ENCODE data around the gene PNO1.
A peak's percentile ranks its signal among the peaks of the same experiment; 100 is the strongest.

PNO1 gene

DNA sequence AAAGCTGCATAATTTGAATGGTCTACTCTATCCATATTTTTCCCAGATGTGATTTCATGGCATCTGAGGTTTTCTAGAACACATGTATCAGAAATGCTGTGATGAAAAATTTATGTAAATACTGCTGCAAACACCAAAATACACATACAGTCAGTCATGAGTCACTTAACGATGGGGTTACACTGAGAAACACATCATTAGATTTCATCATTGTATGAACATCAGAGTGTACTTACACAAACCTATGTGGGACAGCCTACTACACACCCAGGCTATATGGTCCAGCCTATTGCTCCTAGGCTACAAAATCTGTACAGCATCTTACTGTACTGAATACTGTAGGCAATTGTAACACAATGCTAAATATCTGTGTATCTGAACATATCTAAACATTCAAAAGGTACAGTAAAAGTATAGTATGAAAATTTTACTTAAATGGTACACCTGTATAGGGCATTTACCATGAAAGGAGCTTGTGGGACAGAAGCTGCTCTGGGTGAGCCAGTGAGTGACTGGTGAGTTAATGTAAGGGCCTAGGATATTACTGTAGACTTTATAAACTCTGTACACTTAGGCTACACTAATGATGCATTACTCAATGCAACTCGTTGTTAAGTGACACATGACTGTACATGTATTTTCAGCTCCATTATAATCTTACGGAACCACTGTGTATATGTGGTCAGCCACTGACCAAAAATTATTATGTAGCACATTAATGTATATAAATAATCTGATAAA, 33.5 kb downstream of the PNO1 start:
- H3K27ac ChIP-seq (ENCODE audit: low read depth, low read length), result no peak overlapping the region
- no peak overlapping the region for H3K4ac ChIP-seq (ENCODE audit: low read depth, low read length)
- H4K8ac ChIP-seq (ENCODE audit: low read depth, low read length), result no peak overlapping the region
- H3K79me2 ChIP-seq (ENCODE audit: control insufficient read depth, insufficient read depth, low read length, poor library complexity), result no peaks in the 10 kb centered on the region
- no peak overlapping the region for H4K91ac ChIP-seq (ENCODE audit: low read depth, low read length)
- no peak overlapping the region for H3K23ac ChIP-seq (ENCODE audit: low read length)
- no peaks in the 10 kb centered on the region for H3K9me3 ChIP-seq (ENCODE audit: insufficient read depth, low read depth, low read length)
- no peak overlapping the region for H2BK5ac ChIP-seq (ENCODE audit: low read depth, low read length, poor library complexity)
- H4K12ac ChIP-seq (ENCODE audit: low read depth, low read length), result no peak overlapping the region
- no peak overlapping the region for H3K9ac ChIP-seq (ENCODE audit: low read length)
- no CpG with 5 or more reads among the region's 3 CpGs for whole genome bisulfite sequencing (ENCODE audit: extremely low coverage, insufficient coverage, insufficient read length)
- H2AK5ac ChIP-seq (ENCODE audit: low read length), result no peak overlapping the region
- no peak overlapping the region for H2BK120ac ChIP-seq (ENCODE audit: insufficient read depth, low read length, poor library complexity)
- H3K14ac ChIP-seq (ENCODE audit: low read length), result no peak overlapping the region
- no peak overlapping the region for H3K4me2 ChIP-seq (ENCODE audit: low read length)
- no peaks in the 10 kb centered on the region for H3K79me1 ChIP-seq (ENCODE audit: low read length)
- H3K18ac ChIP-seq (ENCODE audit: low read length), result no peak overlapping the region
- H2AFZ ChIP-seq (ENCODE audit: insufficient read depth, low read length, poor library complexity), result no peak overlapping the region
- H3K36me3 ChIP-seq (ENCODE audit: control insufficient read depth in 1 of 2, insufficient read depth in 2 of 2, low read length in 2 of 2), result no peaks in the 10 kb centered on the region
- no peaks in the 10 kb centered on the region for H3K4me1 ChIP-seq (ENCODE audit: control insufficient read depth in 1 of 2, insufficient read depth in 2 of 2, low read length in 2 of 2)
- no peak overlapping the region for H2BK12ac ChIP-seq (ENCODE audit: low read length)
- H3K27me3 ChIP-seq (ENCODE audit: insufficient read depth, low read length), result no peaks in the 10 kb centered on the region
- no peak for DNase-seq
- no peak overlapping the region for H3K4me3 ChIP-seq (ENCODE audit: low read depth, low read length)

DNA sequence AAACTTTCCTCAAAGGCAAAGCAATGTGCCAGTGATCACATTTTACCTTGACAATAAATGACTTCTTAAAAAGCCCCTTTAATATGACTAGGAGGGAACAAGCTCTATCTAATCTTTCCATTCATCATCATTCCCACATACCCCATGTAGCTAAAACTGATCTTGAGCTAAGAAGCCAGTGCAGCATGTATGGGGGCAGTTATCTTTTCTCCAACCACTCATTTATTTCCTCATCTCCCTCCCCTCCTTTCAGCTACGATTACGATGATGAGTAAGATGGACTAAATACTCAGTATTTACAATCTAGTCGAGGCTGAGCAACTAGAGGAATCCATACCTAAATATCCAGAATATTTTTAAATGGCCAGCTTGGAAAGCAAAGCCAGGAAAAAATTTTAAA, 35.5 kb downstream of the PNO1 start:
- Histone ChIP-seq H3K4me2 (ENCODE audit: low read length) (no peak overlapping the region), H4K91ac (ENCODE audit: low read depth, low read length) (no peak overlapping the region), H3K9ac (ENCODE audit: low read length) (no peak overlapping the region), H2BK120ac (ENCODE audit: insufficient read depth, low read length, poor library complexity) (no peak overlapping the region), H3K4ac (ENCODE audit: low read depth, low read length) (peak overlapping the region; percentile 27), H3K36me3 (ENCODE audit: control insufficient read depth in 1 of 2, insufficient read depth in 2 of 2, low read length in 2 of 2) (no peaks in the 10 kb centered on the region), H3K79me1 (ENCODE audit: low read length) (no peaks in the 10 kb centered on the region), H4K12ac (ENCODE audit: low read depth, low read length) (no peak overlapping the region), H3K23ac (ENCODE audit: low read length) (no peak overlapping the region), H2AFZ (ENCODE audit: insufficient read depth, low read length, poor library complexity) (no peak overlapping the region), H3K9me3 (ENCODE audit: insufficient read depth, low read depth, low read length) (no peaks in the 10 kb centered on the region), H2BK12ac (ENCODE audit: low read length) (no peak overlapping the region), H3K4me3 (ENCODE audit: low read depth, low read length) (no peak overlapping the region), H4K8ac (ENCODE audit: low read depth, low read length) (no peak overlapping the region), H2BK5ac (ENCODE audit: low read depth, low read length, poor library complexity) (no peak overlapping the region), H3K18ac (ENCODE audit: low read length) (no peak overlapping the region), H3K27me3 (ENCODE audit: insufficient read depth, low read length) (no peaks in the 10 kb centered on the region), H3K79me2 (ENCODE audit: control insufficient read depth, insufficient read depth, low read length, poor library complexity) (no peaks in the 10 kb centered on the region), H2AK5ac (ENCODE audit: low read length) (no peak overlapping the region), H3K14ac (ENCODE audit: low read length) (no peak overlapping the region), H3K4me1 (ENCODE audit: control insufficient read depth in 1 of 2, insufficient read depth in 2 of 2, low read length in 2 of 2) (no peaks in the 10 kb centered on the region), H3K27ac (ENCODE audit: low read depth, low read length) (no peak overlapping the region)
- WGBS (ENCODE audit: extremely low coverage, insufficient coverage, insufficient read length), result no CpG with 5 or more reads among the region's 3 CpGs
- no peak for DNase-seq

DNA sequence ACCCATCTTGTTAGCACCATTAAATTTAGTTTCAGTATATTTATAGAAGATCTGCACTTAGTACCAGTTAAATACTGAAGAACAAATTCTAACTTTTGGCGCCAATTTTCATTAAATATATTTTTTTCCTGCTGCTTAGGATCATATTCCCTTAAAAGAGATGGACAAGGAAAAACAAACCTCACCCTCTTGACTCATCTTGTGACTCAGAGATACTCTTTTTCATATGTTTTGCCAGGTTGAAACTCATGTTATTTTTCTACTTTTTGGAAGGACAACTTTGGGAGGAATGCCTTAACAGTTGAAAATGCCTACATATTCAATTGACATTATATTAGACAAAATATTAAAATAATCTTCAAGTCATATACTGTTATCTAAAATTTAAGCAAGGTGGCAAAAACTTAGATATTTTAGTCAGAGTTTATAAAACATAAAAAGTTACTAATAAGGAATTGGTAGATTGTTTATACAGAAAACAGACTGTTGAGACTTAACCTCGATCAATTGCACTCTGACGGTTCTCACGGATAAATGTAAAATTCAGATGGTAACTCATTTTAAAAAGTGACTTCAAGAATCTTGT, 36.2 kb downstream of the PNO1 start:
- H4K12ac ChIP-seq (ENCODE audit: low read depth, low read length), result no peak overlapping the region
- no peaks in the 10 kb centered on the region for H3K9me3 ChIP-seq (ENCODE audit: insufficient read depth, low read depth, low read length)
- H3K27me3 ChIP-seq (ENCODE audit: insufficient read depth, low read length), result no peaks in the 10 kb centered on the region
- no peak overlapping the region for H3K27ac ChIP-seq (ENCODE audit: low read depth, low read length)
- H3K23ac ChIP-seq (ENCODE audit: low read length), result no peak overlapping the region
- H3K18ac ChIP-seq (ENCODE audit: low read length), result no peak overlapping the region
- DNase-seq, result no peak
- H2AK5ac ChIP-seq (ENCODE audit: low read length), result no peak overlapping the region
- no peak overlapping the region for H2BK5ac ChIP-seq (ENCODE audit: low read depth, low read length, poor library complexity)
- no CpG with 5 or more reads among the region's 4 CpGs for WGBS (ENCODE audit: extremely low coverage, insufficient coverage, insufficient read length)
- H3K4ac ChIP-seq (ENCODE audit: low read depth, low read length), result no peak overlapping the region
- no peak overlapping the region for H3K14ac ChIP-seq (ENCODE audit: low read length)
- no peak overlapping the region for H3K4me2 ChIP-seq (ENCODE audit: low read length)
- no peak overlapping the region for H2BK120ac ChIP-seq (ENCODE audit: insufficient read depth, low read length, poor library complexity)
- no peak overlapping the region for H3K4me3 ChIP-seq (ENCODE audit: low read depth, low read length)
- no peaks in the 10 kb centered on the region for H3K79me2 ChIP-seq (ENCODE audit: control insufficient read depth, insufficient read depth, low read length, poor library complexity)
- no peaks in the 10 kb centered on the region for H3K79me1 ChIP-seq (ENCODE audit: low read length)
- H2BK12ac ChIP-seq (ENCODE audit: low read length), result no peak overlapping the region
- no peak overlapping the region for H4K91ac ChIP-seq (ENCODE audit: low read depth, low read length)
- H4K8ac ChIP-seq (ENCODE audit: low read depth, low read length), result no peak overlapping the region
- H3K36me3 ChIP-seq (ENCODE audit: control insufficient read depth in 1 of 2, insufficient read depth in 2 of 2, low read length in 2 of 2), result no peaks in the 10 kb centered on the region
- H3K4me1 ChIP-seq (ENCODE audit: control insufficient read depth in 1 of 2, insufficient read depth in 2 of 2, low read length in 2 of 2), result no peaks in the 10 kb centered on the region
- no peak overlapping the region for H3K9ac ChIP-seq (ENCODE audit: low read length)
- H2AFZ ChIP-seq (ENCODE audit: insufficient read depth, low read length, poor library complexity), result no peak overlapping the region

DNA sequence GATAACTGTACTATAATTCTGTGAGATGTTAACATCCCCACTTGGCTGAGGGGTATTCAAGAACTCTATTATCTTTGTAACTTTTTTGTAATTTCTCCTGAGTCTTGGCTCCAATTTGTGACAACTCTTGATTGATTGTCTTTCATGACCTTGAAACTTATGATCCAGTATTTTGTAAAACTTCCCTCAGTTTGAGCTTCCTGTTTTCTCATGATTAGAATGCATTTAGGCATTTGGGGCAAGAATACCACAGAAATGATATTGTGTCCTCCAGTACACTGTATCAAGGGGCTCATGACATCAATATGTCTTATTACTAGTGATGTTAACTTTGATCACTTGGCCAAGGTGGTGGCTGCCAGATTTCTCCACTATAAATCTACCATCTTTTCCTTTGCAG, 37.4 kb downstream of the PNO1 start:
- Histone ChIP-seq H3K4me2 (ENCODE audit: low read length) (no peak overlapping the region), H2AFZ (ENCODE audit: insufficient read depth, low read length, poor library complexity) (no peak overlapping the region), H3K18ac (ENCODE audit: low read length) (no peak overlapping the region), H3K36me3 (ENCODE audit: control insufficient read depth in 1 of 2, insufficient read depth in 2 of 2, low read length in 2 of 2) (no peaks in the 10 kb centered on the region), H4K8ac (ENCODE audit: low read depth, low read length) (no peak overlapping the region), H3K4ac (ENCODE audit: low read depth, low read length) (no peak overlapping the region), H3K79me2 (ENCODE audit: control insufficient read depth, insufficient read depth, low read length, poor library complexity) (no peaks in the 10 kb centered on the region), H3K9me3 (ENCODE audit: insufficient read depth, low read depth, low read length) (no peaks in the 10 kb centered on the region), H3K23ac (ENCODE audit: low read length) (no peak overlapping the region), H2BK120ac (ENCODE audit: insufficient read depth, low read length, poor library complexity) (no peak overlapping the region), H3K14ac (ENCODE audit: low read length) (no peak overlapping the region), H3K27ac (ENCODE audit: low read depth, low read length) (no peak overlapping the region), H2AK5ac (ENCODE audit: low read length) (no peak overlapping the region), H3K4me1 (ENCODE audit: control insufficient read depth in 1 of 2, insufficient read depth in 2 of 2, low read length in 2 of 2) (no peaks in the 10 kb centered on the region), H2BK12ac (ENCODE audit: low read length) (no peak overlapping the region), H4K12ac (ENCODE audit: low read depth, low read length) (no peak overlapping the region), H2BK5ac (ENCODE audit: low read depth, low read length, poor library complexity) (no peak overlapping the region), H3K27me3 (ENCODE audit: insufficient read depth, low read length) (no peaks in the 10 kb centered on the region), H4K91ac (ENCODE audit: low read depth, low read length) (no peak overlapping the region), H3K4me3 (ENCODE audit: low read depth, low read length) (no peak overlapping the region), H3K79me1 (ENCODE audit: low read length) (no peaks in the 10 kb centered on the region), H3K9ac (ENCODE audit: low read length) (no peak overlapping the region)
- no peak for DNase-seq
